ENCODE data around the gene FURIN.

FURIN gene

DNA sequence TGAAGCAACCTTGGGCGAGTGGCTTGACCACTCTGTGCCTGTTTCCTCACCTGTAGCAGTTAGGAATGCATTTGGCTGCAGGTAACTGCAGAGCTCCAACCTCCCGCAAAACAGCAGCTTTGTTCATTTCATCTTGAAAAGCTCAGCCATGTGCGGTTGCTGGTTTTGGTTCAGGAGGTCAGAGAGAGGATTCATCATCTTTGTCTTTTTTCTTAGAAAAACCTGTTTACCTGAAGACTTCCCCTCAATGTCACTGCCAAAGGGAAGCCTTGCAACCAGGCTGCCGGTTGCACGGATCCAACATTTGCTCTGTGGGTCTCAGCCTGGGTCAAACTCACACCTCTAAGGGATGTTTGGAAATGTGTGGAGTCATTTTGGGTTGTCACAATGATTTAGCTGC, 16.4 kb upstream of the FURIN start:
- H3K27me3 ChIP-seq (ENCODE audit: control insufficient read depth in 3 of 3, insufficient read depth in 3 of 3, low read depth in 1 of 3, low read length in 3 of 3) = no peaks in the 10 kb centered on the region
- no peak overlapping the region for H3K4ac ChIP-seq (ENCODE audit: low read length)
- no peak overlapping the region for H3K14ac ChIP-seq (ENCODE audit: low read length)
- no CpG with 5 or more reads among the region's 5 CpGs for WGBS, 2 donors (ENCODE audit: extremely low coverage in 2 of 2, insufficient read length in 2 of 2, insufficient replicate concordance in 1 of 2)
- no peak overlapping the region for H3K27ac ChIP-seq (replicated peaks; ENCODE audit: low read length)
- no peak overlapping the region for H2BK12ac ChIP-seq (ENCODE audit: low read length)
- H2AK5ac ChIP-seq (ENCODE audit: low read depth, low read length) = no peak overlapping the region
- H3K9ac ChIP-seq (ENCODE audit: low read depth, low read length, poor library complexity) = no peak overlapping the region
- no peak overlapping the region for H2BK5ac ChIP-seq (ENCODE audit: low read length)
- H3K4me3 ChIP-seq (ENCODE audit: low read length in 2 of 2) = no peak overlapping the region
- H2BK120ac ChIP-seq (ENCODE audit: low read depth, low read length) = no peak overlapping the region
- no peaks in the 10 kb centered on the region for H3K9me3 ChIP-seq (replicated peaks in 1 of 2; ENCODE audit: control insufficient read depth in 2 of 2, insufficient read depth in 1 of 2, low read depth in 1 of 2, low read length in 2 of 2)
- H3K4me2 ChIP-seq (ENCODE audit: insufficient read depth, low read length, poor library complexity, severe bottlenecking) = no peak overlapping the region
- no peak overlapping the region for H3K23ac ChIP-seq (ENCODE audit: low read depth, low read length, poor library complexity)
- no peak overlapping the region for H2AFZ ChIP-seq (ENCODE audit: low read length)
- no peak overlapping the region for H4K91ac ChIP-seq (ENCODE audit: low read depth, low read length, poor library complexity)
- H3K79me1 ChIP-seq (ENCODE audit: low read depth, low read length) = no peaks in the 10 kb centered on the region
- no peak overlapping the region for H3K18ac ChIP-seq (ENCODE audit: low read length)
- H2BK15ac ChIP-seq (ENCODE audit: low read length) = no peak overlapping the region
- no peak overlapping the region for H4K8ac ChIP-seq (ENCODE audit: low read depth, low read length)
- no peak for DNase-seq (ENCODE audit: low spot score)
- no peaks in the 10 kb centered on the region for H3K4me1 ChIP-seq (ENCODE audit: control insufficient read depth in 2 of 2, insufficient read depth in 1 of 2, low read depth in 1 of 2, low read length in 2 of 2)
- no peaks in the 10 kb centered on the region for H3K36me3 ChIP-seq (replicated peaks in 1 of 2; ENCODE audit: control insufficient read depth in 2 of 2, insufficient read depth in 2 of 2, low read length in 2 of 2)

DNA sequence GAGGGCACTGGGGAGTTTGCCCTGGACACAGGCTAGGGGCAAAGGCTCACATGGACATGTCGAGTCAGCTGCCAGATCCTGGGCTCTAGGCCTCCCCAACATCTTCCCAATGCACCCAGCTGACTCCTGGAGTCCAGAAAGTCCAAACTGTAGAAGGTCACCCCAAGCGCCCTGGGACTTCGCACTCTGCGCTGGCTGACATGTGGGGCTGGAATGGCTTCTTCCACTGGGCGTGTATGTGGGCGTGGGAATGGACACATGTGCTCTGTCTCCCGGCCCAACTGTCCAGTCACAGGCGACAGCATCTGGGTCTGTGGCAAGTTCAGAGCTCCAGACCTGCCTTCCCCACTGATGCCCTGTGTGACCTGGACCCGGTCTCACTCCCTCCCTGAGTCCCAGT, 13.2 kb upstream of the FURIN start:
- H4K8ac ChIP-seq (ENCODE audit: low read depth, low read length) = no peak overlapping the region
- H2AK5ac ChIP-seq (ENCODE audit: low read depth, low read length) = no peak overlapping the region
- no peak overlapping the region for H3K9ac ChIP-seq (ENCODE audit: low read depth, low read length, poor library complexity)
- H3K18ac ChIP-seq (ENCODE audit: low read length) = no peak overlapping the region
- WGBS, 2 donors (ENCODE audit: extremely low coverage in 2 of 2, insufficient read length in 2 of 2, insufficient replicate concordance in 1 of 2) = no CpG with 5 or more reads among the region's 9 CpGs
- no peak overlapping the region for H3K4me3 ChIP-seq (ENCODE audit: low read length in 2 of 2)
- H3K36me3 ChIP-seq (replicated peaks in 1 of 2; ENCODE audit: control insufficient read depth in 2 of 2, insufficient read depth in 2 of 2, low read length in 2 of 2) = no peaks in the 10 kb centered on the region
- no peaks in the 10 kb centered on the region for H3K27me3 ChIP-seq (ENCODE audit: control insufficient read depth in 3 of 3, insufficient read depth in 3 of 3, low read depth in 1 of 3, low read length in 3 of 3)
- H3K27ac ChIP-seq (replicated peaks; ENCODE audit: low read length) = no peak overlapping the region
- no peak overlapping the region for H2BK120ac ChIP-seq (ENCODE audit: low read depth, low read length)
- no peaks in the 10 kb centered on the region for H3K4me1 ChIP-seq (ENCODE audit: control insufficient read depth in 2 of 2, insufficient read depth in 1 of 2, low read depth in 1 of 2, low read length in 2 of 2)
- no peaks in the 10 kb centered on the region for H3K9me3 ChIP-seq (replicated peaks in 1 of 2; ENCODE audit: control insufficient read depth in 2 of 2, insufficient read depth in 1 of 2, low read depth in 1 of 2, low read length in 2 of 2)
- no peak overlapping the region for H3K14ac ChIP-seq (ENCODE audit: low read length)
- no peak overlapping the region for H2BK15ac ChIP-seq (ENCODE audit: low read length)
- H3K79me1 ChIP-seq (ENCODE audit: low read depth, low read length) = peaks cover 2% of the 10 kb centered on the region
- no peak overlapping the region for H3K4me2 ChIP-seq (ENCODE audit: insufficient read depth, low read length, poor library complexity, severe bottlenecking)
- H3K23ac ChIP-seq (ENCODE audit: low read depth, low read length, poor library complexity) = no peak overlapping the region
- no peak overlapping the region for H2BK12ac ChIP-seq (ENCODE audit: low read length)
- H3K4ac ChIP-seq (ENCODE audit: low read length) = no peak overlapping the region
- H4K91ac ChIP-seq (ENCODE audit: low read depth, low read length, poor library complexity) = no peak overlapping the region
- no peak for DNase-seq (ENCODE audit: low spot score)
- no peak overlapping the region for H2BK5ac ChIP-seq (ENCODE audit: low read length)
- no peak overlapping the region for H2AFZ ChIP-seq (ENCODE audit: low read length)

DNA sequence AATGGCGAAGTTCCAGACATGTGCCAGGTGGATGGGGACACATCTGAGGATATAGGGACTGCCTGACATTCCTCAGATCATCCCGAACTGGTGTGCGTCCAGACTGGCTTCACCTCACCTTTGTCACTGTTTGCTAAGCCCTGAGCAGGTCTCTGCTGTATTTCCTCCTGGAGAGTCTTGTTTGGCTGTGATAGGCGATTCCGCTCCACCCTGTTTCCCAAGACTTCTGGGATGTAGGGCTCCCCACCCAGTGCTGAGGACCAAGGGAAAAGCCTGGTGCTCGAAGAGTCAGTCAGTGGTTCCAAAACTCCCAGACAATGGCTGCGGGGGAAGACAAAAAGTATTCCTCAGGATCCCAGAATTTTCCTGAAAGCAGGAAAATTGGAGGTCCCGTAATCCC, 11.1 kb upstream of the FURIN start:
- WGBS, 2 donors (ENCODE audit: extremely low coverage in 2 of 2, insufficient read length in 2 of 2, insufficient replicate concordance in 1 of 2) = no CpG with 5 or more reads among the region's 8 CpGs
- Histone ChIP-seq H3K9ac (ENCODE audit: low read depth, low read length, poor library complexity) (no peak overlapping the region), H3K79me1 (ENCODE audit: low read depth, low read length) (peaks cover 2% of the 10 kb centered on the region), H3K4me3 (ENCODE audit: low read length in 2 of 2) (no peak overlapping the region), H3K9me3 (replicated peaks in 1 of 2; ENCODE audit: control insufficient read depth in 2 of 2, insufficient read depth in 1 of 2, low read depth in 1 of 2, low read length in 2 of 2) (no peaks in the 10 kb centered on the region), H3K4me2 (ENCODE audit: insufficient read depth, low read length, poor library complexity, severe bottlenecking) (no peak overlapping the region), H3K14ac (ENCODE audit: low read length) (no peak overlapping the region), H2AFZ (ENCODE audit: low read length) (no peak overlapping the region), H2AK5ac (ENCODE audit: low read depth, low read length) (no peak overlapping the region), H4K91ac (ENCODE audit: low read depth, low read length, poor library complexity) (no peak overlapping the region), H3K18ac (ENCODE audit: low read length) (no peak overlapping the region), H2BK5ac (ENCODE audit: low read length) (no peak overlapping the region), H3K23ac (ENCODE audit: low read depth, low read length, poor library complexity) (peak overlapping the region; percentile 20), H2BK15ac (ENCODE audit: low read length) (no peak overlapping the region), H3K36me3 (replicated peaks in 1 of 2; ENCODE audit: control insufficient read depth in 2 of 2, insufficient read depth in 2 of 2, low read length in 2 of 2) (no peaks in the 10 kb centered on the region), H3K27me3 (ENCODE audit: control insufficient read depth in 3 of 3, insufficient read depth in 3 of 3, low read depth in 1 of 3, low read length in 3 of 3) (no peaks in the 10 kb centered on the region), H3K4ac (ENCODE audit: low read length) (no peak overlapping the region), H2BK120ac (ENCODE audit: low read depth, low read length) (no peak overlapping the region), H3K4me1 (ENCODE audit: control insufficient read depth in 2 of 2, insufficient read depth in 1 of 2, low read depth in 1 of 2, low read length in 2 of 2) (no peaks in the 10 kb centered on the region), H3K27ac (replicated peaks; ENCODE audit: low read length) (no peak overlapping the region), H4K8ac (ENCODE audit: low read depth, low read length) (no peak overlapping the region), H2BK12ac (ENCODE audit: low read length) (no peak overlapping the region)
- no peak for DNase-seq (ENCODE audit: low spot score)

DNA sequence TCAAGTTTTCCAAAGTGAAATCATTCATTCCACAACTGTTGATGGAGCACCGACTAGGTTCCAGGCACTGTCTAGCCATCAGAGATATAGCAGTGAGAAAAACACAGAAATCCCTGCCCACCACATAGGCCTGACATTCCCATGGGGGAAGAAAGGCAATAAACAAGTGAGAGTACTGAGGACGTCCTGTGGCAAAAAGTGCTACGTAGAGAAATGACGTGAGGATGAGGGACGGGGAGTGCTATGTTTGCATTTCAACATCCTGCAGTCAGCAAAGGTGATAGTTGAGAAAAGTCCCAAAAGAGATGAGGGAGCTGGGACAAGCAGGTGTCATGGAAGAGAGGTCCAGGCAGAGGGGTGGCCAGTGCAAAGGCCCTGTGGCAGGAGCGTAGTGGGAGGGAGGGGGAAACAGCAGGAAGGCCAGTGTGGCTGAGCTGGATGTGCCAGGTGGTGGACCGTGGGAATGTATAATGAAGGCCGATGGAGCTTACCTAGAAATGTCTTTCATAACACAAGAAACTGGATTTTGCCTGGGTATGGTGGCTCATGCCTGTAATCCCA, 10.4 kb upstream of the FURIN start:
- H3K27me3 ChIP-seq (ENCODE audit: control insufficient read depth in 3 of 3, insufficient read depth in 3 of 3, low read depth in 1 of 3, low read length in 3 of 3) = no peaks in the 10 kb centered on the region
- no peak overlapping the region for H2BK5ac ChIP-seq (ENCODE audit: low read length)
- H3K27ac ChIP-seq (replicated peaks; ENCODE audit: low read length) = no peak overlapping the region
- no peak overlapping the region for H3K18ac ChIP-seq (ENCODE audit: low read length)
- H3K9me3 ChIP-seq (replicated peaks in 1 of 2; ENCODE audit: control insufficient read depth in 2 of 2, insufficient read depth in 1 of 2, low read depth in 1 of 2, low read length in 2 of 2) = no peaks in the 10 kb centered on the region
- H2BK12ac ChIP-seq (ENCODE audit: low read length) = no peak overlapping the region
- H3K4me1 ChIP-seq (ENCODE audit: control insufficient read depth in 2 of 2, insufficient read depth in 1 of 2, low read depth in 1 of 2, low read length in 2 of 2) = no peaks in the 10 kb centered on the region
- peaks cover 2% of the 10 kb centered on the region for H3K79me1 ChIP-seq (ENCODE audit: low read depth, low read length)
- no peak overlapping the region for H2BK120ac ChIP-seq (ENCODE audit: low read depth, low read length)
- H2BK15ac ChIP-seq (ENCODE audit: low read length) = no peak overlapping the region
- no peak for DNase-seq (ENCODE audit: low spot score)
- H3K4me3 ChIP-seq (ENCODE audit: low read length in 2 of 2) = no peak overlapping the region
- no peak overlapping the region for H3K4me2 ChIP-seq (ENCODE audit: insufficient read depth, low read length, poor library complexity, severe bottlenecking)
- H2AK5ac ChIP-seq (ENCODE audit: low read depth, low read length) = no peak overlapping the region
- H3K14ac ChIP-seq (ENCODE audit: low read length) = no peak overlapping the region
- no peak overlapping the region for H4K91ac ChIP-seq (ENCODE audit: low read depth, low read length, poor library complexity)
- no peaks in the 10 kb centered on the region for H3K36me3 ChIP-seq (replicated peaks in 1 of 2; ENCODE audit: control insufficient read depth in 2 of 2, insufficient read depth in 2 of 2, low read length in 2 of 2)
- no CpG with 5 or more reads among the region's 8 CpGs for WGBS, 2 donors (ENCODE audit: extremely low coverage in 2 of 2, insufficient read length in 2 of 2, insufficient replicate concordance in 1 of 2)
- H4K8ac ChIP-seq (ENCODE audit: low read depth, low read length) = no peak overlapping the region
- no peak overlapping the region for H2AFZ ChIP-seq (ENCODE audit: low read length)
- H3K9ac ChIP-seq (ENCODE audit: low read depth, low read length, poor library complexity) = no peak overlapping the region
- no peak overlapping the region for H3K23ac ChIP-seq (ENCODE audit: low read depth, low read length, poor library complexity)
- no peak overlapping the region for H3K4ac ChIP-seq (ENCODE audit: low read length)
